RWPE1 (cell line): ENCODE measurements around the gene ITPRID2.

ENCODE experiments used
- CTCF ChIA-PET: fragments of 350-600 bp; sonication (Branson Sonifier 250); formaldehyde crosslinking; extraction: SDS; loops from one replicate; lab custom pipeline; 2021; lab: Yijun Ruan, JAX
- POLR2A ChIA-PET: fragments of 400-600 bp; formaldehyde crosslinking; extraction: SDS; loops from one replicate; lab custom pipeline; 2020; ENCODE audit warnings: antibody characterized with exemption; ENCODE audit not compliant: low non-redundant PET; lab: Yijun Ruan, JAX
- DNase-seq: peaks from one replicate; pipeline ENCODE4 v3.0.0; 2012; ENCODE audit warnings: low spot score
- H3K27ac ChIP-seq: fragments of 450-650 bp; 2 replicates; pipeline ENCODE4 v1.5.1; 2017
- TF ChIP-seq, protein P1 (sequence below): fragments of 450-650 bp; conservative IDR thresholded peaks from 2 replicates; pipeline ENCODE4 v1.5.1; 2017; ENCODE audit warnings: low read depth, mild to moderate bottlenecking

The ITPRID2 gene

DNA sequence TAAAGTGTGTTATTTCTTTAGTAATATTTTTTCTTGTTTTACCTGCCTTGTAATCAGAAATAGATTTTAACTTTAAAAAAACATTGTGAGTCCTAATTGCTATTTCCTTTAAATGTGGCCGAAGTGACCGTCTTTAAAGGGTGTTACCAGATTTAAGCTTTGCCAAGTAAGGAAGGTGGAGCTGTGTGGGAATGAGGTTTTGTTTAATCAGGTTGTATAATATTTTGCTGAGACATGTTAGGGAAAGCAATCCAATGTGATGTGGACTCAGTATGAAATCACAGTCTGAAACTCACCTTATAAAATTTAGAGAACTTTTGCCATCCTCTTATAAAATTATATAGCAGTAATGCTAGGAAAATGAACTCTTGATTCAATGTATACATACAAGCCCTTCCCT lies 32.9 kb upstream of the ITPRID2 start:
- CTCF ChIA-PET, result interaction anchor here (0.9 to 1.1 kb wide), 2 partner anchors 25 to 61 kb away, joined by 3 read pairs; no protein-coding TSS in a partner anchor
- POLR2A ChIA-PET, result no interaction called here
- TF ChIP-seq, protein P1, sequence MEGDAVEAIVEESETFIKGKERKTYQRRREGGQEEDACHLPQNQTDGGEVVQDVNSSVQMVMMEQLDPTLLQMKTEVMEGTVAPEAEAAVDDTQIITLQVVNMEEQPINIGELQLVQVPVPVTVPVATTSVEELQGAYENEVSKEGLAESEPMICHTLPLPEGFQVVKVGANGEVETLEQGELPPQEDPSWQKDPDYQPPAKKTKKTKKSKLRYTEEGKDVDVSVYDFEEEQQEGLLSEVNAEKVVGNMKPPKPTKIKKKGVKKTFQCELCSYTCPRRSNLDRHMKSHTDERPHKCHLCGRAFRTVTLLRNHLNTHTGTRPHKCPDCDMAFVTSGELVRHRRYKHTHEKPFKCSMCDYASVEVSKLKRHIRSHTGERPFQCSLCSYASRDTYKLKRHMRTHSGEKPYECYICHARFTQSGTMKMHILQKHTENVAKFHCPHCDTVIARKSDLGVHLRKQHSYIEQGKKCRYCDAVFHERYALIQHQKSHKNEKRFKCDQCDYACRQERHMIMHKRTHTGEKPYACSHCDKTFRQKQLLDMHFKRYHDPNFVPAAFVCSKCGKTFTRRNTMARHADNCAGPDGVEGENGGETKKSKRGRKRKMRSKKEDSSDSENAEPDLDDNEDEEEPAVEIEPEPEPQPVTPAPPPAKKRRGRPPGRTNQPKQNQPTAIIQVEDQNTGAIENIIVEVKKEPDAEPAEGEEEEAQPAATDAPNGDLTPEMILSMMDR, result no peak
- no peak overlapping the region for H3K27ac ChIP-seq
- no peak for DNase-seq

DNA sequence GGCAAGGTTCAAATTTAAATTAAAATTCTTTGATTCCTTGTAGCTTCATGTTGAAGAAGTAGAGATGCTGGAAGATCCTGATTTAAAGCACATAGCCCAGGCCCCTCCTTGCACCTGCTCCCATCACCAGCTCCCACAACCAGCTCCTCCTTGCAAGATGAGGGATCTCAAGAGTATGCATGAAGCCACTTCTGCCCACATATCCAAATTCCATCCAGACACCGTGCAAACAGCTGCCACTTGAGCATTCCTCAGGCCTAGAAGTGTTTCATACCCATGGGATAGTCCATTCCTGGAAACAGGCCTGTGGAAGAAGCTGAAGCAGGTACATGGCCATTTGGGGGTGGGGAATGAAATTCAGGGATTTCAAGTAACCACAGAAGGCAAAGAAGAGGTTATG lies 32.4 kb upstream of the ITPRID2 start:
- POLR2A ChIA-PET, result no interaction called here
- peak overlapping the region; percentile 49 for H3K27ac ChIP-seq
- TF ChIP-seq, protein P1, result no peak
- no peak for DNase-seq
- CTCF ChIA-PET, result interaction anchor here (0.9 to 1.1 kb wide), 2 partner anchors 24 to 62 kb away, joined by 3 read pairs; no protein-coding TSS in a partner anchor

DNA sequence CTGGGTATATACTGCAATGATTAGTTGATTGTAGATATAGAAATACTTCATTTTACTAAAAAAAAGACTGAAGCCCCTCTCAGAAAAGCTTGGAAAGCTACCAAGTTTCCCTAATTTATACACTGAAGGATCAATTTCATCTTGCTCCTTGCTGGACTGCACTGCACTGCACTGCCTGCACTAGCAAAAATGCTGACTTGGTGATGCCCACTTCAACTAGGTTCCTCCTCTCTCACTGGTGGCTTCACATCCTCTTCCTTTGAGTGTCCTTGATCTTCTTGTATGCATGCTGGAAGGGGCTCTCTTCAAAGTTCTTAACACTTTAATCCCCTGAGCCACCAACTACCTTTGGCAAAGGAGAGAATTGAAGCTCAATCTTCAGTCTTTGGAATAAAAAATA lies 31.7 kb upstream of the ITPRID2 start:
- ChIA-PET CTCF (interaction anchor here (0.6 to 1.1 kb wide), 2 partner anchors 23 to 35 kb away, joined by 3 to 4 read pairs; no protein-coding TSS in a partner anchor), POLR2A (no interaction called here)
- no peak overlapping the region for H3K27ac ChIP-seq
- TF ChIP-seq, protein P1, result no peak
- no peak for DNase-seq

DNA sequence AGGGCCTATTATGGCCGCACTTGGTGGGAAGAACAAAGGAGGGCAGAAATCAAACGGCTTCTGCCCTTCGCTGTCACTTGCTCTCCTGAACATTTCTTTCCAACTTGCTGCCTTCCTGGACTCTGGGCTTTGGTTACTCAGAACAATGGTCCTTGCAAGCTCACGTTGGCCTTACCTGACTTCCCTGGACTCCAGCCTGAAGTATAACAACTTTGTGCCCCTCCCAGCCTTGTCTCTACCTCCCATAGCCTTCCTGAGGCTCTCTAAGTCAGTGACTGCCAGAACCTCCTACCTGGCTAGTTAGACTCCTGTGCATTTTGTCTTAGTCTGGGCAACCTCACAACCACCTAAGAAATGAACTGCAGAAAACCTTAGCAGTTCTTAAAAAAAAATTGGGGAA lies 30.2 kb upstream of the ITPRID2 start:
- TF ChIP-seq, protein P1, result no peak
- no peak for DNase-seq
- H3K27ac ChIP-seq, result no peak overlapping the region
- ChIA-PET CTCF (no interaction called here), POLR2A (no interaction called here)

DNA sequence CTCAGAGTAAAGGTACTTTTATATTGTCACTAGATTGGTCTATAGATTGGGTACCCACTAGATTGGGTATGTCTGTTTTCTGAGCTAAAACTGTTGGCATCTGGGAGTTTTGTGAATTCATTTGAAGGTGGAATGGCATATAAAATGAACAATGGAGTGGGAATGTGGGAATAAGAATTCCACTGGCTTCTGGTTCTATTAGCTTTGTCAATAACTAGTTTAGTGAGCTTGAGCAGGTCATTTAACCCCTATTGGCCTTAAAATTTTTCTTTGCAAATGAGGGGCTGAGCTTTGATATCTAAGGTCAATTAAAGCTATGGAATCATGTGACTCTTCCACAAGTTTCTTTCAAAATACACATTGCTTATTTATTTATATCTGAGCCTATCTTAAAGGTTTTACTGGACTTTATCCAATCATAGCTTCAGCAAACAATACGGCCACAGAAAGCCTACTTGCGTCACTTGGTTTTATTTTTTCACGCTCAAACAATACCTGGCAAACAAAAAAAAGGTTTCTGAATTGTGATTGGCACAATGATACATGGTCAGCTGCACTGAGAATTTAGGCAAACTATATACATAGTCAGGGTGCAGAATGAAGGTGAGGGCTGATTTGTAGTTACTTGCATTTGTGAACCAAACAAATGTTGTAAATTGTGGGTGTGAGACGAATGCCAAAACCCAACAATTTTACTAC lies 28.8 kb upstream of the ITPRID2 start:
- TF ChIP-seq, protein P1, result no peak
- CTCF ChIA-PET, result no interaction called here

DNA sequence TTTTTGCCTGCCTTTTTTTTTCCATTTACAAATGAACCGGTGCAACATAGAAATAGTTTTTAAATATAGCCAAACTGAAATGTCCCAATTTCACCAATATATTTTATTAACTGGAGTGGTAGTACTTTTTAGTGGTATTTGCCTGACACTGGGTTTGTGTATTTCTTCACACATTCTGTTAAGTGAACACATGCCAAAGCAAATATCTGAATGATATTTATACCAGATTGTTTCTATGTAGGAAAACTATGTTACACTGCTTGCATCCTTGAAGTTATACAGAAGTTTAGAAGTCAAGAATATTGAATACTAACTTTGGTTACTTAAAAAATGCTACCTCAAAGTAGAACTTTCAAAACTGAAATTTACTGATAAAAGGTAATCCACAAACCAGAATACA lies 19.4 kb upstream of the ITPRID2 start:
- CTCF ChIA-PET, result no interaction called here
- no peak for DNase-seq
- POLR2A ChIA-PET, result no interaction called here
- H3K27ac ChIP-seq, result no peak overlapping the region
- TF ChIP-seq, protein P1, result no peak

More for the DNA sequence above, 28.8 kb upstream of the ITPRID2 start:
- no peak for DNase-seq
- no peak overlapping the region for H3K27ac ChIP-seq
- POLR2A ChIA-PET, result no interaction called here
